Erythroblast (primary cell): ENCODE measurements around the gene C1orf52.

Experiments used
- GATA1 ChIP-seq: IDR thresholded peaks from 2 replicates; pipeline ENCODE4 v1.6.1; 2011; ENCODE audit warnings: low read depth, mild to moderate bottlenecking, control low read depth, low read length, moderate library complexity
- POLR2A ChIP-seq: IDR thresholded peaks from 2 replicates; pipeline ENCODE4 v1.6.1; 2011; ENCODE audit warnings: mild to moderate bottlenecking, low read length

DNA sequence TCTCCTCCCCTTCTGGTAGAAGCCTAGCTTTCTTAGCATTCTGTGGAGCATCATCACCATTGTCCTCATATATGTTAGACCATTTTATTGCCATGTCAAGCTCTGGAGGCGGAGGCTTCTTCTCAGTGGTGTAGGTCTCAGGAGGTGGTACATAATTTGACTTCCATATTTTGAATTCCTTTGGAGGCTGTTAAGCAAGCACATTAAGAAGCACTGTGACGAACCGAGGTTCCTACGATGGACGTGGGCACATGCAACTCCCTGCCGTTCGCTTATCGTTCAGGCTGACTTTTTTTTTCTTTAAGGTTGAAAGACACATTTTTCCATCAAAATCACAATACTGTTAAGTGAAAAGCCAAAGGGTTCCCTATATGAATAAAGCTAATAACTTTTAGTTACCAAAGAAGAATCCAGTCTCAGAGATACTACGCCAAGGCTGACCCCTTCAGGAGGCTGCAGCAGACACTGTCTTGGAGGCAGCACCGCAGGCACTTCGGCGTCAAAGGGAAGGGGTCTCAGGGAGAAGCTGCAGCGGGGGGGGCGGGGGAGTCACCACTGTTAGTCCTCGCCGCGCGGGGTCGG lies 835 bp downstream of the C1orf52 start:
- TF ChIP-seq POLR2A (no peak), GATA1 (no peak)
